PC-9 (cell line): Measurements from ENCODE around the gene DAB1. TPM values are rescaled to one million over a fixed set of nuclear protein-coding genes. Genes with fewer than 3 reads are reported as not detected.

Source experiments
- BruUV-seq: library from RNA; stranded (reverse); fragments of 400-500 nt; replicated peaks from 2 replicates; lab custom pipeline; 2021; lab: Mats Ljungman, UMichigan
- CTCF ChIA-PET: fragments of 300-600 bp; sonication (Branson Sonifier 250); formaldehyde crosslinking; loops from one replicate; lab custom pipeline; 2022; ENCODE audit warnings: antibody characterized with exemption; lab: Charles Lee
- POLR2A ChIA-PET: fragments of 300-600 bp; sonication (Branson Sonifier 250); formaldehyde crosslinking; loops from one replicate; lab custom pipeline; 2022; ENCODE audit warnings: antibody characterized with exemption; ENCODE audit not compliant: unreplicated experiment; lab: Charles Lee
- DNase-seq, 2 experiments: peaks; one replicate each; pipeline versions ENCODE4 v3.0.0 to v3.0.0-alpha.2; 2015 to 2022; ENCODE audit warnings: mixed read lengths in 1 of 2
- H2AFZ ChIP-seq: fragments of 200-600 bp; sonication (generic); 2 replicates; pipeline ENCODE4 v1.8.1; 2017; ENCODE audit warnings: antibody characterized with exemption
- H3F3A ChIP-seq: fragments of 200-600 bp; sonication (generic); 2 replicates; pipeline ENCODE4 v1.8.1; 2017; ENCODE audit warnings: antibody characterized with exemption, mild to moderate bottlenecking, low read depth; ENCODE audit not compliant: insufficient read depth
- H3K27ac ChIP-seq: fragments of 200-600 bp; sonication (generic); 2 replicates; pipeline ENCODE4 v1.6.1; 2016; ENCODE audit warnings: mixed run types
- H3K27me3 ChIP-seq: fragments of 200-600 bp; sonication (generic); 2 replicates; pipeline ENCODE4 v1.6.1; 2016; ENCODE audit warnings: low read depth, mixed run types; ENCODE audit not compliant: insufficient read depth
- H3K36me3 ChIP-seq: fragments of 200-600 bp; sonication (generic); 2 replicates; pipeline ENCODE4 v1.6.1; 2016; ENCODE audit warnings: low read depth, mixed run types
- H3K4me1 ChIP-seq: fragments of 200-600 bp; sonication (generic); replicated peaks from 2 replicates; pipeline ENCODE4 v1.6.1; 2016; ENCODE audit warnings: mixed run types; ENCODE audit not compliant: insufficient read depth
- H3K4me2 ChIP-seq: fragments of 200-600 bp; sonication (generic); 2 replicates; pipeline ENCODE4 v1.6.1; 2017; ENCODE audit warnings: mixed run types
- H3K4me3 ChIP-seq: fragments of 200-600 bp; sonication (generic); 2 replicates; pipeline ENCODE4 v1.6.1; 2016; ENCODE audit warnings: mixed run types
- H3K79me2 ChIP-seq: fragments of 200-600 bp; sonication (generic); 2 replicates; pipeline ENCODE4 v1.6.1; 2017; ENCODE audit warnings: low read depth, mixed run types
- H3K9me2 ChIP-seq: fragments of 200-600 bp; sonication (generic); 2 replicates; pipeline ENCODE4 v1.8.1; 2017; ENCODE audit warnings: mild to moderate bottlenecking; ENCODE audit not compliant: insufficient read depth
- H3K9me3 ChIP-seq: fragments of 200-600 bp; sonication (generic); 2 replicates; pipeline ENCODE4 v1.8.1; 2016; ENCODE audit warnings: low read depth; ENCODE audit not compliant: insufficient read depth
- H4K20me1 ChIP-seq: fragments of 200-600 bp; sonication (generic); 2 replicates; pipeline ENCODE4 v1.8.1; 2017; ENCODE audit not compliant: insufficient read depth
- EZH2 ChIP-seq: fragments of 200-600 bp; sonication (generic); IDR thresholded peaks from 2 replicates; pipeline ENCODE4 v1.8.0; 2017; ENCODE audit warnings: antibody characterized with exemption, low read depth
- intact Hi-C: fragments of 100-400 bp; cut with micrococcal nuclease; formaldehyde crosslinking; loops from one replicate; pipeline ENCODE4 v1.10.0; 2022; ENCODE audit not compliant: unreplicated experiment
- total RNA-seq: library from RNA; stranded (reverse); gene quantifications from 2 replicates; pipeline ENCODE4 v1.2.3, GENCODE V29; 2021
- TF ChIP-seq, protein P1 (sequence below): fragments of 200-600 bp; sonication (generic); conservative IDR thresholded peaks from 2 replicates; pipeline ENCODE4 v1.6.1; 2017; ENCODE audit warnings: mixed run types, antibody characterized with exemption, mild to moderate bottlenecking, moderate library complexity

Gene DAB1
- total RNA-seq, 1 experiment from 2014 or later = not detected

DNA sequence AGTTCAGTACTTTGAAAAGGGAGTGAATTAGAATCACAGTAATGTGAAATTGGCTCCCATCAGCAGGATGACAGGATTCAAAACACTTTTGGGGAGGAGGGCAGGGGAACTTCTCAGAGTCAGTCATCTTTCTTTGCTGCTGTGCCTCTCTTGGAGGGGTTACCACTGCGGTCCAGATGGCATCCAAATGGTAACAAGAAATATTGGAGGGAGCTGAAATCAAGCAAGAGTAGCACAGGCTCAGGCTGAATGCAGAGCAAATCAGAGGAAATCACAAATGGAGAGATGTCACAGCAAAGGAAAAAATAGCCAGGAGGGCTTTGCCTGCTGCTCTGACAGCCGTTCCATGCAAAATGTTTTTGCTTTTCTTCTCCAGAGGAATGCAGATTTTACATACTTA lies 383.0 kb downstream of the DAB1 start:
- Histone ChIP-seq H3K9me2 (no peaks in the 10 kb centered on the region), H3K27me3 (peaks cover 19% of the 10 kb centered on the region), H3K79me2 (no peaks in the 10 kb centered on the region), H3K36me3 (no peaks in the 10 kb centered on the region), H3K27ac (no peak overlapping the region), H3K9me3 (no peaks in the 10 kb centered on the region), H3K4me3 (no peak overlapping the region), H3K4me2 (no peak overlapping the region), H3F3A (no peaks in the 10 kb centered on the region), H3K4me1 (no peaks in the 10 kb centered on the region), H4K20me1 (no peaks in the 10 kb centered on the region), H2AFZ (no peak overlapping the region)
- no peak for DNase-seq
- TF ChIP-seq, protein P1, sequence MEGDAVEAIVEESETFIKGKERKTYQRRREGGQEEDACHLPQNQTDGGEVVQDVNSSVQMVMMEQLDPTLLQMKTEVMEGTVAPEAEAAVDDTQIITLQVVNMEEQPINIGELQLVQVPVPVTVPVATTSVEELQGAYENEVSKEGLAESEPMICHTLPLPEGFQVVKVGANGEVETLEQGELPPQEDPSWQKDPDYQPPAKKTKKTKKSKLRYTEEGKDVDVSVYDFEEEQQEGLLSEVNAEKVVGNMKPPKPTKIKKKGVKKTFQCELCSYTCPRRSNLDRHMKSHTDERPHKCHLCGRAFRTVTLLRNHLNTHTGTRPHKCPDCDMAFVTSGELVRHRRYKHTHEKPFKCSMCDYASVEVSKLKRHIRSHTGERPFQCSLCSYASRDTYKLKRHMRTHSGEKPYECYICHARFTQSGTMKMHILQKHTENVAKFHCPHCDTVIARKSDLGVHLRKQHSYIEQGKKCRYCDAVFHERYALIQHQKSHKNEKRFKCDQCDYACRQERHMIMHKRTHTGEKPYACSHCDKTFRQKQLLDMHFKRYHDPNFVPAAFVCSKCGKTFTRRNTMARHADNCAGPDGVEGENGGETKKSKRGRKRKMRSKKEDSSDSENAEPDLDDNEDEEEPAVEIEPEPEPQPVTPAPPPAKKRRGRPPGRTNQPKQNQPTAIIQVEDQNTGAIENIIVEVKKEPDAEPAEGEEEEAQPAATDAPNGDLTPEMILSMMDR = no peak
- no peak for TF ChIP-seq EZH2
- ChIA-PET POLR2A (no interaction called here), CTCF (no interaction called here)
- no TSS peak for BruUV-seq
- intact Hi-C loops = no loop called here

DNA sequence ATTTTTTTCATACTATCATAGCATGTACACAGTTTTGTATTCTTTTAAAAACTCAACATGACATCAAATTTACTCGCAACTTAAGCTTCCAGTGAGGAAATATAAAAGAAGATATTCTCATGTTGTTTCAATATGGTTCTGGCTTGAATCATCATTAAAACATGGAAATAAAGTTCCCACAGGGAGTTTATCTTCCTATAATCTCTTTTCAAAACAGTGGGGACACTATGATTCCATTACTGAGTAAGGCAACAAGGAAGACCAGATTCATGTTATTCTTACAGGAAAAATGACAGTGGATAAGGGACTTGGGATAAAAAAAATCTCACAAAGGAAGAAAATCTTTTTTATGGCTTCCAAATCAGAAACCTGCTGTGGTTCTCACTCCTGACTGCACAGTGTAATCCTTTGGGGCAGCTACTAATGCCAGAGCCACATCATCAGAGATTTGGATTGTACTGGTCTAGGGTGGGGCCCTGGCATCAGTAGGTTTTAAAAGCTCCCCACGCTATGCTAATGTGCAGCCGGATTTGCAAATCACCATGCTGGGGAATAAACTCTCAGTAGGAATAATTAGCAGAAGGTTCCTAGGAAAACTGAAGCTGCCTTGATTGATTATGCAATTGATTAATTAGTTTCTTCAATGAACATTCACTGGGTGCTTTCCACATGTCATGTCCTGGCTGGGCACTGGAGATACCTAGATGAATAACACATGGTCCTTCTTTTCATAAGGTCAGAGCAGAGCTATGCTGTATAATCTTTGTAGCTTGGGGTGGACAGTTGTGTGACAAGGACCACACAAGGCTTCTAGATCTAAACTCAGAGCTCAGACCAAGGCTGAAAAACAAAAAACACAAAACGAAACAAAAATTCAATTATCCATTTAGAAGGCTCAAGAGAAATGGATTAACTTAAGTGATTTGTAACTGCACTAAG lies 386.9 kb downstream of the DAB1 start:
- ChIA-PET CTCF (no interaction called here), POLR2A (no interaction called here)
- no peak overlapping the region for H3K4me2 ChIP-seq
- TF ChIP-seq, protein P1 = no peak
- TF ChIP-seq EZH2 = no peak
- H3K27me3 ChIP-seq = peaks cover 30% of the 10 kb centered on the region
- H2AFZ ChIP-seq = no peak overlapping the region
- no peak for DNase-seq
- no peaks in the 10 kb centered on the region for H3K9me3 ChIP-seq
- H3K27ac ChIP-seq = no peak overlapping the region
- H3K4me1 ChIP-seq = no peaks in the 10 kb centered on the region
- no peaks in the 10 kb centered on the region for H3K36me3 ChIP-seq
- H3K79me2 ChIP-seq = no peaks in the 10 kb centered on the region
- H3K9me2 ChIP-seq = no peaks in the 10 kb centered on the region
- no peaks in the 10 kb centered on the region for H3F3A ChIP-seq
- intact Hi-C loops = no loop called here
- H3K4me3 ChIP-seq = no peak overlapping the region
- H4K20me1 ChIP-seq = no peaks in the 10 kb centered on the region
- BruUV-seq = no TSS peak

DNA sequence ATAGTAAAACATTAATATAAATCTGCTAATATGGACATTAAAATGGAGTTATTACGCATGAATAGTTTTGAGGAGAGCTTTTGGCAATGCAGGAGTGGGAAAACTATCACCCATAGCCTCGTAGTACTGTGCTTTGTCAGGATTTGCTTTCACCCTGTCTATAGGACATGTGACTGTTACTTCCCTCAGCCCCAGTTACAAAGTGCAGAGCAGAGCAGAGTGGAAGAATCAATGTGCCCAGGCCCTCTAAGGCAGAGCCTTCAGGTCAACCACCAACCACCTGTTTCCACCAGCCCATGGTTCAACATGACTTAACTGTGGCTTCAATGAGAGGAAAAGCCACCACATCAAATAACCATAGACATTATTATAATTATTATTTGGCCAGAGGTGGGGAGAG lies 389.1 kb downstream of the DAB1 start:
- H3K36me3 ChIP-seq = no peaks in the 10 kb centered on the region
- no peaks in the 10 kb centered on the region for H3K4me1 ChIP-seq
- H3K79me2 ChIP-seq = no peaks in the 10 kb centered on the region
- no peak overlapping the region for H2AFZ ChIP-seq
- no peak for TF ChIP-seq EZH2
- TF ChIP-seq, protein P1 = no peak
- no peaks in the 10 kb centered on the region for H3F3A ChIP-seq
- intact Hi-C loops = no loop called here
- H3K27me3 ChIP-seq = peaks cover 26% of the 10 kb centered on the region
- no peak overlapping the region for H3K27ac ChIP-seq
- ChIA-PET CTCF (no interaction called here), POLR2A (no interaction called here)
- no peaks in the 10 kb centered on the region for H3K9me3 ChIP-seq
- no peaks in the 10 kb centered on the region for H4K20me1 ChIP-seq
- no TSS peak for BruUV-seq
- no peak overlapping the region for H3K4me3 ChIP-seq
- H3K9me2 ChIP-seq = no peaks in the 10 kb centered on the region
- no peak for DNase-seq
- H3K4me2 ChIP-seq = no peak overlapping the region
